HG03520 (cell line): ENCODE measurements around the gene DZIP1.
"Not testable (repeated sequence)": the region's sequence is repeated elsewhere in the genome, so short reads cannot be mapped to it uniquely, and the experiment has no call there.

Experiments
- ATAC-seq: cut with Tn5 transposase; IDR thresholded peaks from one replicate; pipeline ENCODE4 v1.9.1; 2021; ENCODE audit warnings: mild to moderate bottlenecking, moderate library complexity; ENCODE audit not compliant: unreplicated experiment

DZIP1 gene

GRCh38 chr13:95603887-95604555, 40.5 kb downstream of the DZIP1 start:
- no peak for ATAC-seq

- no peak for ATAC-seq
These were observed 42.6 kb downstream of the DZIP1 start for GRCh38 chr13:95601906-95602305.

DNA sequence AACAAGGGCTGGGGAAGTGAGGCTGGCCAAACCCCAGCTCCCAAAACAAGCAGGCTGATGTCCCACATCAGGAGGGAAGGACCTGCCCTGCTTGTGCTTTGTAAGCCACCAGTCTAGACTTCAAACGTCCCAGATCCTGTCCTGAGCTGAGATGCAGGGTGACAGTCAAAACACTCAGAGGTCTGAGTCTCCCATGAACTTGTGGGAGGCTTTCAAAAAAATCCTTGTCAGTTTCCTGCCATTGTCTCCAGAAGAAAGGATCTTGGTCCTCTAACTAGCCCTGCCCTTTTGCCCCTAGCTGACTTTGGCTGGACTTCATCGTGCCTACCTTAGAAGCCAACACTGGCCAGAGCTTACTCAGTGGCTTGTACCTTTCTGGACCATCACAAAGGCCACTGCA, 43.3 kb downstream of the DZIP1 start:
- no peak for ATAC-seq

DNA sequence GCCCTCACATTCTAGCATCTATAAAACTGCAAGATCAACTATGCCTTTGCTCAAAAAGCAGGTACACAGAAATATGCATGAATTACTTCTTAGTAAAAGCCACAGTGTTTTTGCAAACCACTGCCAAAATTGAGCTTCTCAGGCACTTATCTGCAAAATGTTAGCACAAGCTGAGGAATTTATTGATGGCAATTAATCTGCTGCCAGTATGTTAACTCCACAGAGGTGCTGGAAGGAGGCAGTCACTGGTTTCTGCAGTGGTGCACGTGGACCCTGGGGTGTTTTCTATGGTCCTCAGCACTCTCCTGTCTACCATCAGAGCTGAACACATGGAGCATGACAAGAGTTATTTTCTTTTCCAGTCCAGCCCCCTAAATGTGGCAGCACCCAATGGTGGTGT, 47.8 kb downstream of the DZIP1 start:
- ATAC-seq = no peak

GRCh38 chr13:95593462-95593861, 51.0 kb downstream of the DZIP1 start:
- ATAC-seq = no peak

GRCh38 chr13:95588721-95589120, 55.8 kb downstream of the DZIP1 start:
- ATAC-seq = no peak

DNA sequence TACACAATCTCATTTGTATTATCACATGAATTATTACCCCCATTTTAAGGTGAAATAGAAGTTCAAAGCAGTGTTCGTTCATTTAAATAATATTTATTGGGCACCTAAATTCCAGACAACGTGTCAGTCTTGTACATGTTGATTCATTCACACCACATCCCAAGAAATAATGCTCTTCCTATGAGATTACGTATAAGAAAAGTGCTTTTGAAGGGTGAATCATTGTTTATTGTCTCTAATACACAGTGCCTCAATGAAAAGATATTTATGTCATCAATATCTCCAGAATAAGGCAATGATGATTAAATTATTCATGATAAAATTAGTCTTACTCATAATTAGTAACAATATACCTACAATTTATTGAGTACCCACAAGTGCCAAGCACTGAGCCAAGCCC, 56.4 kb downstream of the DZIP1 start:
- no peak for ATAC-seq

GRCh38 chr13:95585867-95586266, 58.6 kb downstream of the DZIP1 start:
- no peak for ATAC-seq

DNA sequence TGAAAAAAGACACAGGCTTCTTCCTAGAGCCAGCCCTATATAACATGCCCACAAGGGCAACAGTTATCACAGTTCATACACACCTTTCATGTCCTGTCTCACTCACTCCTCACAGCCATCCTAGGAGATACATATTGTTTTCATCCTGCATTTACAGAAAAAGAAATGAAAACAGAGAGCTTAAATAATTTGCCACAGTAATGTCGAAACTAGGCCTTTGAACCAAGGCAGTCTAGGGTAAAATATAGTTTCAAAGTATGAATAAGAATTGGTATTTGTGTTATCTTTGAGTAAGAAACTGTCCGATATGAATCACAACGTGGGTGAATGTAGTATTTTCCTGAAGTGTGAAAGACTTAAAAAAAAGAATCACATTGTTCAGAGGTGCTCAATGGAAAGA, 65.2 kb downstream of the DZIP1 start:
- ATAC-seq = peak; percentile 95

DNA sequence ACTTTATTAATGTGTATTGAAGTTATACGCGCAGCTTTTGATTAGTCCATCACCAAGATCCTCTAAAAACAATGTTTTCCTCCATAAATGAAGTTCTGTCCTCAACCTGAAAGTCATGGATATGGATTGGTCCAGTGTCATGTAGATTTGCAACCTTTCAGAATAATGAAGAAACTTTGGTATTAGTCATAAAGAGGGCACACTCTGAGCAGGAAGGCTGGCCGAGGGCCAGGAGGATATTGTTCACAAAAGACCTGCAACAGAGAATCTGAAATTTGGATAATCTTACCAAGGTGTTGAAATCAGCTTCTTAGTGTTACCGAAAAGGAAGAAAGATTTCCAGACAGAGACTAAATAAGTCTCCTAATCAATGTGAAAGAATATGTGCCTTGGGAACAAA, 71.3 kb downstream of the DZIP1 start:
- no peak for ATAC-seq

DNA sequence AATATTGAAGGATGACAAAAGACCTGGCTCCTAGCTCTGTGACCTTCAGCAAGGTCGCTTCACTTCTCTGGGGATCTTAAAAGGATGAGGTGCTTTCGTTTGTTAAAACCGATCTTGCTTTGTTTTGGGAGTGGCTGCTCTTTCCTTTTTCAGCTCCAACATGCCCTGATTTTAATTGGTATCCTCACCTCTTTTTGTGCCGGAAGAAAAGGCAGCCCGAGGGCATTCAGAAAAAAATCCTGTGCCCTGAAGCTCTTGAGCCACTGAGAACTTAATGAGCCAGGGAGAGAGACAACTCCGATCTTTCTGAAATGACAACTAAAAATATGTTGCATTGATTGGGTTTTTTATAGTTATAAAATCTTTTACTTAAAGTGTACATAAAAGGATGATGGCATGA, 72.6 kb downstream of the DZIP1 start:
- no peak for ATAC-seq

DNA sequence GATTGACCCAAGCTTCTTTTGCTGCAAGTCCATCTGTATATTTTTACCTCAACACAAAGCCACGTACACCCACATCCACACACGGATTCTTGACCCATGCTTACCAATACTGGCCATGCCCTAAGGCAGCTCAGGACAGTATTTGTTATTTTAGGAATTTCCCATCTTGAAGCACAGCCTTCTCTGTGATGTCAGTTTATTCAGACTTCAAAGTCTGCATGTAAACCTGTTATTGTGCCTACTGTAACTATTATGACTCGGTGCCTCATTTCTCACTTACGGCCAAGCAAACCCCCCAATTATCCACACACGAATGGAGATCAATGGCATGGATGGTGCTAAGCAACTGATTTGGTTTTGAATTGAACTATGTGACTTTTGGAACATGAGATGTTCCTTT, 74.5 kb downstream of the DZIP1 start:
- no peak for ATAC-seq

GRCh38 chr13:95568131-95568530, 76.4 kb downstream of the DZIP1 start:
- no peak for ATAC-seq

GRCh38 chr13:95565758-95566157, 78.7 kb downstream of the DZIP1 start:
- not testable (repeated sequence) for ATAC-seq

GRCh38 chr13:95564733-95565291, 79.7 kb downstream of the DZIP1 start:
- ATAC-seq = no peak

DNA sequence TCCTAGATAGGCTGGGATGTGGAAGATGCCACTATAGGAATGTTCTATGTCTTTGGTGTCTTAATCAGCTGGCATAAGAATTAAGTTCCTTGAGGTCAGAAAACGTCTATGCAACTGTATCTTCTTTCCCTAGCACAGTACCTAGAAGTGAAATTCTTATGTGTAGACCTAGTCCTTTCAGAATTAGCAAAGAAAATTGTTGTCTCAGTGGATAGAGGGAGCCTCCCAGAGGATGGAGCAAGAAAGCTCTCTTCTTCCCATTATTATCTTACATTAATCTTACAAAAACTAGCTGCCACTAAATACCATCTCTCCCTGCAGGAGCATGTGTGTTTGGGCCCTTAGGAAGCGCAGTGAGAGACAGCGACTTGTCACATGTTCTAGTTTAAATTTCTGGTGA, 80.4 kb downstream of the DZIP1 start:
- no peak for ATAC-seq

- ATAC-seq = no peak
These were observed 84.1 kb downstream of the DZIP1 start for GRCh38 chr13:95560387-95560786.

DNA sequence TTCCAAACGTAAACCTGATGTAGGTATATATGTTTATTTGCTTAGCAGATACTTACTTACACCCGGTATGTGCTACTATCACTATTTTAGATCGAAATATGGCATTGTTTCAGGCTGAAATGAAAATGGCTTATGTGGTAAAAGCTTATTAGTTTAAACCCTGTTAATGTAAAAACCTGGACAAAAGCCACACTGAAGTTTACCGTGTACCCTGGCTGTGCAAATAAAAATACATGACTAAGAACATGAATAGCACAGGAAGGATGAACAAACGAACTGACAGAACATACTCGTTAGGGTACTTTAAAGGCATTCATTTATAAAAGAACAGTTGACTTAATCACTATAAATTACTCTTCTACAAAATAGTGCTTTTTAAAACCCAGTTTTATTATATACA, 85.4 kb downstream of the DZIP1 start:
- ATAC-seq = no peak

- ATAC-seq = no peak
These were observed 87.5 kb downstream of the DZIP1 start for GRCh38 chr13:95557013-95557412.

GRCh38 chr13:95553581-95554385, 90.7 kb downstream of the DZIP1 start:
- ATAC-seq = no peak

GRCh38 chr13:95552539-95553441, 91.7 kb downstream of the DZIP1 start, which contains the start of gene CLDN10:
TSS of gene CLDN10 (plus strand) at chr13:95552720. CDS start at chr13:95552754, 34 bp downstream.
- ATAC-seq = no peak
